Measurements from ENCODE around the gene ALPP.
"Not testable (repeated sequence)": the region's sequence is repeated elsewhere in the genome, so short reads cannot be mapped to it uniquely, and the experiment has no call there.

ALPP gene

GRCh38 chr2:232378735-232379151 is at the start of gene ALPP:
ALPP (plus strand) TSS chr2:232378751; CDS start chr2:232378803, 52 bp downstream.
- DNase-seq (ENCODE audit: low read depth); H3K4me3 ChIP-seq (ENCODE audit: low read length): not testable (repeated sequence)

DNA sequence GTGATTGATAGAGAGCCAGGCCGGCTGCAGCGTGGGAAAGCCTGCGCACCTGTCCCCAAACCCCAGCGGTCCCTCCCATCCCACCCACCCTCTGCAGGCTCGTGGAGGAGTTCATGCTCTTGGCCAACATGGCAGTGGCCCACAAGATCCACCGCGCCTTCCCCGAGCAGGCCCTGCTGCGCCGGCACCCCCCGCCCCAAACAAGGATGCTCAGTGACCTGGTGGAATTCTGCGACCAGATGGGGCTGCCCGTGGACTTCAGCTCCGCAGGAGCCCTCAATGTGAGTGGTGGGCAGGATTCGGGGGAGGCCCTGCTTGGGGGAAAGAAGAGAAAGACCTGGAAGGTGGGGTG is 48.9 kb upstream of the ALPP start:
- no peak overlapping the region for H3K4me3 ChIP-seq (ENCODE audit: low read length)
- TF ChIP-seq, protein P1, sequence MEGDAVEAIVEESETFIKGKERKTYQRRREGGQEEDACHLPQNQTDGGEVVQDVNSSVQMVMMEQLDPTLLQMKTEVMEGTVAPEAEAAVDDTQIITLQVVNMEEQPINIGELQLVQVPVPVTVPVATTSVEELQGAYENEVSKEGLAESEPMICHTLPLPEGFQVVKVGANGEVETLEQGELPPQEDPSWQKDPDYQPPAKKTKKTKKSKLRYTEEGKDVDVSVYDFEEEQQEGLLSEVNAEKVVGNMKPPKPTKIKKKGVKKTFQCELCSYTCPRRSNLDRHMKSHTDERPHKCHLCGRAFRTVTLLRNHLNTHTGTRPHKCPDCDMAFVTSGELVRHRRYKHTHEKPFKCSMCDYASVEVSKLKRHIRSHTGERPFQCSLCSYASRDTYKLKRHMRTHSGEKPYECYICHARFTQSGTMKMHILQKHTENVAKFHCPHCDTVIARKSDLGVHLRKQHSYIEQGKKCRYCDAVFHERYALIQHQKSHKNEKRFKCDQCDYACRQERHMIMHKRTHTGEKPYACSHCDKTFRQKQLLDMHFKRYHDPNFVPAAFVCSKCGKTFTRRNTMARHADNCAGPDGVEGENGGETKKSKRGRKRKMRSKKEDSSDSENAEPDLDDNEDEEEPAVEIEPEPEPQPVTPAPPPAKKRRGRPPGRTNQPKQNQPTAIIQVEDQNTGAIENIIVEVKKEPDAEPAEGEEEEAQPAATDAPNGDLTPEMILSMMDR (conservative IDR thresholded peaks at IDR 0.05; ENCODE audit: low read depth, low read length), result no peak
- DNase-seq (ENCODE audit: low read depth), result no peak

GRCh38 chr2:232330068-232330999 is 48.2 kb upstream of the ALPP start:
- DNase-seq (ENCODE audit: low read depth), result peak; percentile 17
- H3K4me3 ChIP-seq (ENCODE audit: low read length), result no peak overlapping the region
- TF ChIP-seq, protein P1 (conservative IDR thresholded peaks at IDR 0.05; ENCODE audit: low read depth, low read length), result no peak

- not testable (repeated sequence) for H3K4me3 ChIP-seq (ENCODE audit: low read length); DNase-seq (ENCODE audit: low read depth)
These were observed 47.5 kb upstream of the ALPP start for GRCh38 chr2:232331061-232331460.

DNA sequence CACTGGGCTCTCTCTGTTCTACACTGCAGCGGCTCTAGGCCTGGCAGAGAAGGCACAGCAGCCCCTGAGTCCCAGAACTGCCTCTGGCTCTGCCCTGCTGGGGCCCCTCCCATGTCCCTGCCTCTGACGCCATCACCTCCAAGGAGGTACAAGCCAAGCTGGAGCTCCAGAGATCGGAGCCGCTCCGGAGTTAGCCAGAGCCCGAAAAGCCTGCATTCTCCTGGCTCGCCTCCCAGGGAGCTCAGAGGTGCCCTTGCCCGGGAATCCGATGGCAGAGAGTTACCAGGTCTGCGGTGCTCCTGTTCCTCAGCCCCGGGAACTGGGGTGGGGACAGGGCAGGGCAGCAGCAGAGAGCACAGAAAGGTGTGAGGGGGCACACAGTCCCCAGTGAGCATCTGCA is 46.9 kb upstream of the ALPP start:
- H3K4me3 ChIP-seq (ENCODE audit: low read length); DNase-seq (ENCODE audit: low read depth): not testable (repeated sequence)

DNA sequence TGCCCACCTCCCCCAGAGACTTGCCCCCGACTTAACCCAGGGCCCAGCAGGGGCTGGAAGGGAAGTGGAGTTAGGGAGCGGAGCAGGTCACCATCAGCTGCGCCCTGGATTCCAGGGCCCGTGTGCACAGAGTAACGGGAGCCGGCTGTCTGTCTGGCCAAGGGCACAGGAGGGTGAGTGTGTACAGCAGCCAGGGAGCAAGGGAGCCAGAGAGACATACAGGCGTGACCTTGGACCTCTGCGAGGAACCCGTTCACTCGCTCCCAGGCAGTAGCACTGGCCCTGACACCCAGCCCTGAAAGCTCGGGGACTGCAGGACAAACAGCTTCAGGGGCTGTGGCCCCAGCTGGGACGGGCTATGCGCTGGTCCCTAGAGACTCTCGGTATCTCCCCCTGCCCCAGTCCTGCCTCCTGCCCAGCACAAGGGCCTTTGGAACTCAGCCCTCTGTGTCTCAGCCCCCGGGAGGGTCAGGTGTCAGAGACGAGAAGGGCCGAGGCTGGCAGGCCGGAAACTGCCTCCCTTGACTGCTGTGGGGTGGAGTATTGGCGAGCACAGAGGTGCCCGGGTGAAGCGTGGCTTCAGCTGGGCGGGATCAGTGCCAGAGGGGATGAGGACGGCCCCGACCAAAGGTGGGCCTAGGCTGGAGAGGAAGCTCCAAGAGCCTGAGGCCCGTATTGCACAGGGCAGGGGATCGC is 46.2 kb upstream of the ALPP start:
- not testable (repeated sequence) for H3K4me3 ChIP-seq (ENCODE audit: low read length); DNase-seq (ENCODE audit: low read depth)

GRCh38 chr2:232332940-232333259 is 45.7 kb upstream of the ALPP start:
- TF ChIP-seq, protein P1 (conservative IDR thresholded peaks at IDR 0.05; ENCODE audit: low read depth, low read length), result no peak

GRCh38 chr2:232333361-232334135 is 45.0 kb upstream of the ALPP start:
- no peak overlapping the region for H3K4me3 ChIP-seq (ENCODE audit: low read length)
- no peak for DNase-seq (ENCODE audit: low read depth)
- TF ChIP-seq, protein P1 (conservative IDR thresholded peaks at IDR 0.05; ENCODE audit: low read depth, low read length), result peak; percentile 73

More at GRCh38 chr2:232332940-232333259, 45.7 kb upstream of the ALPP start:
- H3K4me3 ChIP-seq (ENCODE audit: low read length), result no peak overlapping the region
- no peak for DNase-seq (ENCODE audit: low read depth)

DNA sequence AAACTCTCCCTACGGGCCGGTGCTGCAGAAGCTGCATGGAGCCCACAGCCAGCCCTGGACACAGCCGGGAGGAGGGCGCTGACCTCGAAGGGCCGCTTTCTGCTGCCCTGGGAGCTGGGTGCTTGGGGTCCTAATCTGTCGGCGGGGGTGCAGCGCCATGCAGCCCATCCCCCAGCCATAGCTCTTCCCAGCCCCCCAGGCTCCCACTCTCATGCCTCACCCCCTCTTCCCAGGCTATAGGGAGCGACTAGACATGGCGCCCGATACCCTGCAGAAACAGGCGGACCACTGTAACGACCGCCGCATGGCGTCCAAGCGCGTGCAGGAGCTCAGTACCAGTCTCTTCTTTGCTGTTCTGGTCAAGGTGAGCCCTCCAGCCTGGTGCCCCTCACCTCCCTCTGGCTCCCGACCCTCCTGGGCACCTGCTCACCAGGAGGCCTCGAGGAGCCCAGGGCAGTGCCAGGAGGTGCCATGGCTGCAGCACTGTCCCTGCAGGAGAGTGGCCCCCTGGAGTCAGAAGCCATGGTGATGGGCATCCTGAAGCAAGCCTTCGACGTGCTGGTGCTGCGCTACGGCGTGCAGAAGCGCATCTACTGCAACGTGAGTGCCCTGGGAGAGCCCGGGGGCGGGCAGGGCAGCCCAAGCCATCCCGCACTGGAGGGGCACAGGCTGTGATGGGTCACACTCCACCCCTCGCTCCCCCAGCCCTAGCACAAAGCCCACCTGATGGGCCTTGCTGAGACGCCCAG is 44.2 kb upstream of the ALPP start:
- H3K4me3 ChIP-seq (ENCODE audit: low read length); DNase-seq (ENCODE audit: low read depth): not testable (repeated sequence)

DNA sequence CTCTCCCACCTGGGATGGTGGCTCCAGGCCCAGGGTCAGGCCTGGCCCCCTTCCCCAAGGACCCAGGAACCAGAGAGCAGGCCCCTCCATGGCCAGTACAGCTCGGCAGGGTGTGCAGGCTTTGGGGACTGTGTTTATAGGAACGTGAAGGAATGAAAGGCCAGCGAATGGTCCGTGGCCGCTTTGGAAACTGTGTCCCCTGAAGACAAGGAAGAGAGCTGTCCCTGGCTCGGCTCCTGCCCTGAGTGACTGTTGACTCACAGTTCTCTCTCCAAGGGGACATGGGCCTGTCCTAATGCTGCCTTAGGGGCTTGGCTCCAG is 43.7 kb upstream of the ALPP start:
- not testable (repeated sequence) for DNase-seq (ENCODE audit: low read depth)

More for the DNA sequence above, 43.7 kb upstream of the ALPP start:
- H3K4me3 ChIP-seq (ENCODE audit: low read length), result not testable (repeated sequence)

Data from retinal pigment epithelial cell (primary cell).